Measurements from ENCODE around the gene ARHGAP10.

ARHGAP10 gene

DNA sequence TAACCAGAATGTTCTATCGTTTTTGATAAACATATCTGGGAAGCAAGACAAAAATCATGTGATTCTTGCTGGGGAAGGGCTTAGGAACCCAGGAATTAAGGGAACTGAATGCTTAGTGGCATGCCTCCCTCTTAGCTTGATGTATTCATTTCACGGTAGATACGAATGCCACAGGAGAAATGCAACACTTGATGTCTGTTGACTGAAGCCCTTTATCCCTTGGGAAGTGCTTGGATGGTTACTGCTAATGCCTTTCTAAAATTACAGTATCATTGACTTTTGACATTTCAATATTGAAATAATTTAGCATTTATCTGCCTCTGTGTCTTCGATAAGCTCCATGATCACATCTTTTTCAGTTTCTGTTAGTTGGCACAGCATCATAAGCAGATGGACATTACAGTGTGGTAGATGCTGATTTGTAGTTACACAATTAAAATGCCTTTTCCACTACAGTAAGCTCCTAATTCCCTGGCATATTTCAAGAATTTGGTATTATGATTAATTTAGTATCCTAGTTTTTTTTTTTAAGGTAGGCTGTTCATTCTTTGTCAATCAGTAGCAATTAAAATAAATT lies 226.7 kb downstream of the ARHGAP10 start:
- no peak for DNase-seq

DNA sequence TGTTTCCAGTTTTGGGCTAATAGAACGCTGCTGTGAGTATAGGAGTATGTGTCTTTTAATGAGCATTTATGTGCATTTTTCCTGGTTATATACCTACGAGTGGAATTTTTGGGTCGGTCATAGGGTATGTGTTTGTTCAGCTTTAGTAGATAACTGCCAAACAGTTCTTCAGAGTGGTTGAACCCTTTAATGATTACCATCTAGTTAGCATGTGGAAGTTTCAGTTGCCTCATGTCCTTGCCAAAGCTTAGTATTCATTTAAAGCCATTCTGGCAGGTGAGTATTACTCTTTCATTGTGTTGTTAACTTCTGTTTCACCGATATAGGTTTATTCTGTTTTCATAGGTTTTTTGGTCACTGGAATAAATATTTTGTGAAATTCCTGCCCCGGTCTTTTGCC lies 229.1 kb downstream of the ARHGAP10 start:
- no peak for DNase-seq

DNA sequence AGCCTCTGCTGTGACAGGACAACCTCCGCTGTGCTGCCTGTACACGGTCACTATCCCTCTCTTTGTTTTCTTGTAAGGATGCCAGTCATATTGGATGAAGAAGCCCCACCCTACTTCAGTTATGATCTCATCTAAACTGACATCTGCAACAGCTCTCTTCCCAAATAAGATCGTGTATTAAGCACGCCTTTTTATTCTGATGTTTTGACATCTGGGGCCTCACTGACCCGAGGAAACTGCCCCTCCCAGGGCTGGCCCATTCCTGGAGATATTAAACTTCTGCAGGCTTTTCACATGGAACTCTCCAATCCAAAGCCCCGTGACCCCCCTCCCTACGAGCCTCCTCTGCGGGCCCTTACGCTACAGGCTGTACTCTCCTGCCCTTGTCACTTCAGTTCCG lies 232.0 kb downstream of the ARHGAP10 start:
- no peak for DNase-seq

DNA sequence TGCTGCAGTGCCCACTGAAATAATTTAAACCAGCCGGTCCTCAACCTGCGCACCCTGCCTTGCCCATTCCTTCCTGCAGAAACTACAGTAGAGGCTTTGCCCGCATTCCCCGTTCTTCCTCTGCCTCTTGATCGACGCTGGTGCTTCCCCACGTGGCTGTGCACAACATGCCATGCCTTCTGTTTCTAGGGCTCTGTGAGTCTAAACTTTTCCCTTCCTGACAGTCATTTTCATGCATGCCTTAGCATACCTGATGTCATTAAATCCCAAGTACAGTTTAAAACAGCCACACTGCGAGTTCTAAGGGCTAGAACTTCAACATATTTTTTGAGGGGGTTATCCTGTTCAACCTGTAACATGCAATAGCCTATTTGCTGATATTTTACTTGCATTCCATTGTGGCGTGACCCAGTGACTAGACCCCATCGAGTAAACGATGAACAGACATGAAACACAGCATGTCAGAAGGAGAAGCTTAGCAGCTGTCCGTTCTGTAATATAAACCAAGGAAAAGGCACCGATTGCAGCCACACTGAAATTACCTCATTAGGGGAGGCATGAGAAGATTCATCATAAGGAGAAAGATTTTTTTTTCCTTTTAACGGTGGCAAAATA lies 232.5 kb downstream of the ARHGAP10 start:
- DNase-seq: no peak

DNA sequence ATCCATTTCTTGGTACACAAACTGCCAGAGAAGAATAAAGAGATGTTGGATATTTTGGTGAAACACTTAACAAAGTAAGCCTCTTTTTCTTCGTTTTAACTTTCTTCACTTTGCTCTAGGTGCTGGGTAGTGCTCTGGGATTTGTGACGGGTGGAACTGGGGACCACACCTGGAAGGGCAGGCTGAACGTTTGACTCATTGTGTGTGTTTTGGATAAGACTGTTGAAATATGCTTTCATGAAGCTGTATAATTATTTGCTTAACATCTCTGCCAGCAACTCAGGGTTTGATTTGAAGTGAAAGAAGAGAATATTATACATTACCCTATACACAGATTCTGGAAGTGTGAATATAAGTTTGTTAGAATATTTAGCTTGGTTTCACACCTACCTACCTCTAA lies 233.2 kb downstream of the ARHGAP10 start:
- DNase-seq: no peak

DNA sequence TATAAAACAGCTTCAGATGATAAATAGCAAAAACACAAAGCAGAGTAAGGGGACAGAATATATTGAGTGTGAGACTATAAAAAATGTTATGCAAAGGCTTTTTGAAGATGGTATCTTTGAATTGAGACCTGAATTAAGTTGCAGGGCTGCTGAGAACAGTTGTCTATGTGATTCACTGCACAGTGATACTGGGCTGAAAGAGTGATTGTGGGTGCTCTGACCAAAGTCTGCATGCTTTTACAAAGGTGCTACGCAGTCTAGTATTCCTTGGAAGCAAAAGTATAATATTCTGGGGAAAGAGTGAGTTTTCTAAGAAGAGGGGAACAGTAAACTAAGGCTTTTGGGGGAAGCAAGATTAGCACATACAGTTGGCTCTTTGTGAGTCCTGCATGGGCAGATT lies 234.0 kb downstream of the ARHGAP10 start:
- no peak for DNase-seq

DNA sequence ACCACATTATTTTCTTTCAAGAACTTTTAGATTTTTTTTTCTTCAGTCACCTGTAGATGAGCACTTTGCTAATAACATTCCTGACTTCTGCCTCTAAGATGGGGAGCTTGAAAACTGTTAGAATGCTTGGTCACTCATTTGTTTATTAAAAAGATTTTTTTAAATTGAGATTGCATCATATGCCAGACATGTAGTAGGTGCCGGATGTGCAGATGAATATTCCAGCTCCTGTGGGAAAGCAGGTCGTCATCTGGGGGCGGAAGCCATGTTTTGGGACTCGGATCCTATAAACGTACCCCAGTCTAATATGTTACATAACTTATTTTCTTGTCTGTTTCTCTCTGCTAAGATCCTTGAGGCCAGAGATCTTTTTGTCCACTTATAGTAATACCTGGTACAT lies 236.8 kb downstream of the ARHGAP10 start:
- no peak for DNase-seq

DNA sequence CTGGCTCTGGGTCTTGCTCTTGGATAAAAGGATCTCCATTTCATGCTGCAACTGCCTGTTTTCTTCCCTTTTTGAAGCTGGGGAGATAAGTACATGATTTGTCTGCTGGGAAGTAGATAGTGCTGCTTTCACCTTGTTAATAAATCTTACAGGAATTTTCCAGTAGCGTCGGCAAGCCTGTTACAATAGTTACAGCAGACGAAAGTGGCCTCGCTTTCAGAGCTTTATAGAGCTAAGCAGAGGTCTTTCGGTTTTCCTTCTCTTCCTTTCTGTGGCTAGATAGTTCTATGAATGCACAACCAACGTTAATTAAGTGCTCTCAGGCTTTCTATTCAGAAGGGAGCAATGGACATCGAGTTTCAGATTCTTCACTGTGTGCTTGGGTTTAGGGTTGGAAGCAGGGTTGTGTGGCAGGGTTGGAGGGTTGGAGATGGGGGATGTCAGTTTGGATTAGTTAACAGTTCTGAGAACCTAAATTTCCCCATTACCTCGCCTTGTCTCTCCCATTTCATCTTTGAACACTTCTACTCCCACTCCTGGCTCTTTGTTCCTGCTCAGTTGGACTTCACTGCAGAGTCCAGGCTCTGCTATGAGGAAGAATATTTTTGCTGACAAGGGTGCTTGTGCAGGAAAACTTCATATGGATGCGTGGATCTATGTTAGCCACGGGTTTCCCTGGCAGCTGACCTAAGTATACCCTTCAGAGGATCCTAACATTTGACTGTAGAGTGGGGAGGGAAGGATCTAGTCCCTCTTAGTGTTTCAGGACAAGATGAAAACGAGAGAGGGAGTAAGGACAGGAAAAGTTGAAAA lies 237.9 kb downstream of the ARHGAP10 start:
- no peak for DNase-seq

DNA sequence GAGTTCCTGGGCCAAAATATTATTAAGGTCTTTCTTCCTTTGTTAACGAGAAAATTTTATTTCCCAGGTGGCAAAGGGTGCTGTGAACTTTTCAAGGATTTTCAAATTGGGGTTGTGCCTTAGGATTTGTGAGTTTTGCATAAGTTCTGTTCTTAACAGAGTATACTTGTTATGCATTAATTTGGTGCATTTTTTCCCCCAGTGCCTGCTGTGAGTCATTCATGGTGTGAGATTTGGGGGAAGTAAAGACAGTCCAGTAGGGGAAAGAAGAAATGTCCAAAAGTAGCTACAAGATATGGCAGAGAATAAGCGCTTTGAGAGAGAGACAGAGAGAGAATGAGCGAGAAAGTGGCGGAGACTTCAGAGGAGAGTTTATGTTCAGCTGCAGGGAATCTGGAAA lies 239.2 kb downstream of the ARHGAP10 start:
- DNase-seq: no peak

DNA sequence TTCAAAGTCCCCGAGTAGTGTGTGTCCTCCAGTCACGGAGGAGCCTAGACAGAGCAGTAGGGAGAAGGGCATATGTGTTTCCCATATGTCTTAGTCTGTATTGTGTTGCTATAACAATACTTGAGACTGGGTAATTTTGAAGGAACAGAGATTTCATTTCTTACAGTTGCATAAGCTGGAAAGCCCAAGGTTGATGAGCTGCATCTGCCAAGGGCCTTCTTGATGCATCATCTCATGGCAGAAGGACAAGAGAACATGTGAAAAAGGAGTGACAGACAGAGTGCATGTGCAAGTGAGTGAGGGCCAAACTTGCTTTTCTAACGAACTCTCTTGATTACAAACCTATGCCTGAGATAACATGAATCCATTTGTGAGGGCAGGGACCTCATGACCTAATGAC lies 243.4 kb downstream of the ARHGAP10 start:
- no peak for DNase-seq

DNA sequence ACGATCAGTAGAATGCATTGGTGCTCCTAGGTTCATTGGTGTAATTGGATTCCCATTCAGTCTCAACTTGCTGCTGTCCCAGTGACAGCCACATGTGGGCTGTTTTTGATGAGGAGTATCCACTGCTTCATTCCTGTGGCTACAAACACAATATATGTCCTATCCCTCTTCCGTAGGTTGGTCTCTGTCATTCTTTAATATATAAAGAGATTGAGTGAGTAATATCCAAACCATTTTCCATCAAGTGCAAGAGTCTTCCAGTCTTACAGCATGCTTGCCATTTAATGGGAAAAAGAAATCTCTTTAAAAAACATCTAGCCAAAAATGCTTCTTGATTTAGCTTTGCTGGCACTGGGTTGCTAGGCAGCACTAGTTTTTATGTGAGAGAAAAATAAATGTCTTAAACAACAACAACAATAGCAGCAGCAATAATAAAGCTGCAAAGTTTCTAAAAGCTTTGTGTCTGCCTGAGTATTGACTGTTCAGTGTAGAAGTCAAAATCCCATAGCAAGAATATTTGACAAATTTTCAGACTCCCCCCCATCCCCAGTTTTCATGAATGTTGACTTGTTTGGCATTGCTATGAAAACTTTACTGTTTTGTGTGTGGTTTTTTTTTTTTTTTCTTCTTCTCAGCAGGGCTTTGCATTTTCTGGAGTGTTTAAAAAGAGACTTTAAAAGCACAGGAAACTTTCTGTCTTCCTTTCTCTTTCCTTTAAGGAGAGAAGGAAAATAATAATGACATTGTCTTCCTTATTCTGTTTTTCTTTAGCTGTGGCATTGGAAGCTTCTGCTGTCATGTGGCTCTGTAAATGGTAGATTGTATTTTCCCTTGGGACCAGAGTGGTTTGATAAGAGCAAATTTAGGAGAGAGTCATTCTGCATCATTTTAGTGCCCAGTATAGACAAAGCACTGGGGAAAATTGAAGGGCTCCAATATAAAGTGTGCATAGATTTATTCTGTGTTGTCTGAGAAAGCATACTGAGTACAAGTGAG lies 244.3 kb downstream of the ARHGAP10 start:
- DNase-seq: no peak

DNA sequence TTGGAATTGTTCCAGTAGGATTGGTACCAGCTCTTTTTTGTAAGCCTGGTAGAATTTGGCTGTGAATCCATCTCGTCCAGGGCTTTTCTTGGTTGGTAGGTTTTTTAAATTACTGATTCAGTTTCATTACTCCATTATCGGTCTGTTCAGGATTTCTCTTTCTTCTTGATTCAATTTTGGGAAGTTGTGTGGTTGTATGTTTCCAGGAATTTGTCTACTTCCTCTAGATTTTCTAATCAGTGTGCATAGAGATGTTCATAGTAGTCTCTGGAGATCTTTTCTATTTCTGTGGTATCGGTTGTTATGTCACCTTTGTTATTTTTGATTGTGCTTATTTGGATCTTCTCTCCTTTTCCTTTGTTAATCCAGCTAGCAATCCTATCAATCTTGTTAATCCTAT lies 248.7 kb downstream of the ARHGAP10 start:
- DNase-seq: no peak

DNA sequence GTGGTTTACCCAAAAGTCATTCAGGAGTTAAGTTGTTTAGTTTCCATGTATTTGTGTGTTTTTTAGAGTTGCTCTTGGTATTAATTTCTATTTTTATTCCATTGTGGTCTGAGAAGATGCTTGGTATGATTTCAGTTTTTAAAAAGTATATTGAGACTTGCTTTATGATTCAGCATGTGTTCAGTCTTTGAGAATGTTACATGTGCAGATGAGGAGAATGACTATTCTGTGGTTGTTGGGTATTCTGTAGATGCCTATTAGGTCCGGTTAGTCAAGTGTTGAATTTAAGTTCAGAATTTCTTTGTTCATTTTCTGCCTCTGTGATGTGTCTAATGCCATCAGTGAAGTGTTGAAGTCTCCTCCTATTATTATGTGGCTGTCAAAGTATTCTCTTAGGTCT lies 249.4 kb downstream of the ARHGAP10 start:
- no peak for DNase-seq

DNA sequence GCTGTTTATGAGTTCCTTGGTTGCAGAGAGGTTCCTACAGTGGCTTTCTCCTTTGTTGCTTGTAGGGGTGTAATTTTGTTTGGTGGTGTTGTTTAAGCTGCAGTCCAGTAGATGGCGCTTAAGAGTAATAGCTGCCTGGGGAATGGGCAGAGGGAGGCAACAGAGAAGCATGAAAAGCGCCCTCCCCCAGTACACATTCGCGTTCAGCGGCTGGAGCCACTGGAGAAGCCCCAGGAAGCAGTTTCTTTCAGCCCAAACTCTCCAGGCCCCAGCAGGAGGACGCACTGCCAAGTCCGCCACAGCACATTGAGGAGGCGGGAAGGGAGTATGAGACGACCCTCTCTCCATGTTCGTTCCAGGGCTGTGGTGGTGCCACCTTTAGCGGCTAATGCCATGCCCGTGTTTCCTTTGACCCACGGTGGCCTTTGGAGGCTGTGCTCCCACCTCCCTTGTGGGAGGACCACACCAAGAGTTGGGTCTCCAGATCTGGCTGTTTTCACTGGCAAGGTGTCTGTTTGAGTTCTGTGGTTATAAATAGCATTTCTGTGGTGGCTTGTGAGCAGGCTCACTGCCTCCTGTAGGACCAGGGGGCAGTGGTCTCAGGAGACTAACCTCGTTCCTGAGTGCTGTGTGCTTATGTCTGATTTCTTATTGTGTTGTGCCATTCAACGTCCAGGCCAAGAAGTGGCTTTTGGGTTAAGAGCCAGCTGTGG lies 252.3 kb downstream of the ARHGAP10 start:
- DNase-seq: no peak

DNA sequence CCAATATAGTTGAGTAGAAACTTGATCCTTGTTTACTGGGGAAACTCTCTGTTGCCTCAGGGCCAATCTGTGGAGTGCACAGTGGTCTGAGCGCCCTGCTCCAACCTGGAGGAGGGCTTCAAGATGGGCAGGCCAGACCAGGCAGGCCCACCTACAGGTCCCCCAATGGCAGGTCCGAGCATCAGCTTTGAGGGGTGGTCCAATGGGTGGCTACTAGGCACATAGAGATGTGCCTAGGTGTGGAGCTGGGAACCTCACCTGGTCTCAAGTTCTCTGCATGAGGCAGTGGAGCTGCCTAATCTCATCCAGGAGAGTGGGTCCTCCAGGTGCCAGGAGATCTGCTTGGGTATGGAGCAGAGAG lies 252.9 kb downstream of the ARHGAP10 start:
- DNase-seq: no peak

DNA sequence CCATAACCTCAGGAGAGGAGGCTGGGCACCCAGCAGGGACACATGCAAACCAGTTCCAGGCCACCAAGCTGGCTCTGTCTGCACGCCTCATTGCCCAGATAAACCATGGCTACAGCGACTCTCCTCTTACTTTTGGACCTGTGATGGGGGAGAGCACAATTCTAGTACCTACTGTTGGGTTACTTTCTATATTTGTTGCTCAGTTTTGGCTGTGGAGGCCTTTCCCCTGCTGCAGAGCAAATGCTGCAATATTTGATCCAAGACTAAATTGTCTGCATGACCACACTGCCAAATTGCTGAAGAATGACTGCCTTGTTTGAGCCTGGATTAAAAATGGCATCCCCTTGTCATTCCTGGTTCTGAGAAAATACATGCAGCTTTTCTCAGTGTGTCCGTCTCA lies 253.5 kb downstream of the ARHGAP10 start:
- no peak for DNase-seq

DNA sequence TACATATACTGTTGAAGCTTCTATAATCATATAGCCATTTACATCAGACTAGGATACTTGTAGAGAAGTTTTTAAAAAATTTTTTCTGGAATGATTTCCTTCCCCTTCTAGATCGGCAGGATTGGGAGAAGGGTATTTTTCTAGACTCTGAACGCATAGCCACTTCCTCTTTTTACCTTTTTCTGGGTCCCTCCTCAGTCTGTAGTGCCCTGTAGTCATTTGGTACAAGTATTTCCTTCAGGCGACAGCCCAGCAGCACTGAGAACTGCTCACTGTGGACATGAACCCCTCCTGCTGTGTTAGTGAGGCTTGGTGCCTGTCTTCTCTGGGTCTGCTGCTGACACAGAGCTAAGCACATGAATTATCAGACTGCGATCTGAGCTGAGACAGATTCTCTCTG lies 255.4 kb downstream of the ARHGAP10 start:
- DNase-seq: no peak

DNA sequence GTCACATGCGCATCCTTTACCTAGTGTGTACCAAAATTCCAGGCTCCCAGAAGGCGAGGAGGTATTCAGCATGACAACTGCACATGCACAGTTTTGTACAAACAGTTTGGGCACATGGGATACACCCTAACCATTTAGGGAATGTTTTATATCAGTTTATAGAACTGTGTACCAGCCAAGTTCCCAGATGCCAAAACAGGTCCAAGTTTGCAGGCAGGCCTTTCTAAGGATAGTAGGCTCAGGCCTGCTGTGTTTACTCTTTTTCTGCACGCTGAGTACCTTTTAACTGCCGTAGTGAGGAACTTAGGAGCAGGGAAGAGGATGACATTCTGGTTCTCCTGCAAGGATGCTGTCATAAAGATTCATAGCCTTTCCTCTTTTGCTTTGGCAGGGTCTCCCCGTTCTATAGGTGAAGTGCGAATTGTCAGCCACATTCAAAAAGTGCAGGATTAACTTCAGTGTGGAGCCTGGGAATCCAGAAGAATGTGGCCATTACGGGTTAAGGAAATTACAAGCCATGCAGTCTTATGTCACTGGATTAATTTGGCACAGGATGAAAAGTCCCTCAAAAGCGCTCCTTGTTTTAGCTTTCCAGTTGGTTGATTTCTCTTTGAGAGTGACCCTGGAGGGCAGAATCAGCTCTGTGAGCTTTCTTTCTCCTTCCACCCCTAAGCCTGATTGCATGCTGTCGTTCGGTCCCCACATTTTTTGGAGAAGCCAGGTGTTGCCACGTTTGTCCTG lies 259.8 kb downstream of the ARHGAP10 start:
- no peak for DNase-seq

DNA sequence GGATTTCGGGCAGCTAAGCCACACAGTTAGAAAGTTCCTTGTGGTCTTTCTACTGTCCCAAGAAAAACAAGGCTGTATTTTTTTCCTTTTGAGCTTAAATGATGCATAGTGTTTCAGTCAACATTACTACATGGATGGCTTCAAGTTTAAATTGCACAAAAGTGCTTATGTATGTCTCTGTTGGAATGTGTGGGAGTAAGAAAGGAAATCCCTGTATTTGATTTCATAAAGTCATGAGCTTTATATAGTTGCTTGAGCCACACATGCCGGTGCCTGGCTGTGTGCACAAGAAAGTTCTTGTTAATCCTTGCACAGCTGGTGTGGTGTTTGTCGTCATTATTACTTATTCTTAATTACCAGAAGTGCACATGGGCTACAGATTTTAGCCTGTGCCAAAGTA lies 262.2 kb downstream of the ARHGAP10 start:
- no peak for DNase-seq

DNA sequence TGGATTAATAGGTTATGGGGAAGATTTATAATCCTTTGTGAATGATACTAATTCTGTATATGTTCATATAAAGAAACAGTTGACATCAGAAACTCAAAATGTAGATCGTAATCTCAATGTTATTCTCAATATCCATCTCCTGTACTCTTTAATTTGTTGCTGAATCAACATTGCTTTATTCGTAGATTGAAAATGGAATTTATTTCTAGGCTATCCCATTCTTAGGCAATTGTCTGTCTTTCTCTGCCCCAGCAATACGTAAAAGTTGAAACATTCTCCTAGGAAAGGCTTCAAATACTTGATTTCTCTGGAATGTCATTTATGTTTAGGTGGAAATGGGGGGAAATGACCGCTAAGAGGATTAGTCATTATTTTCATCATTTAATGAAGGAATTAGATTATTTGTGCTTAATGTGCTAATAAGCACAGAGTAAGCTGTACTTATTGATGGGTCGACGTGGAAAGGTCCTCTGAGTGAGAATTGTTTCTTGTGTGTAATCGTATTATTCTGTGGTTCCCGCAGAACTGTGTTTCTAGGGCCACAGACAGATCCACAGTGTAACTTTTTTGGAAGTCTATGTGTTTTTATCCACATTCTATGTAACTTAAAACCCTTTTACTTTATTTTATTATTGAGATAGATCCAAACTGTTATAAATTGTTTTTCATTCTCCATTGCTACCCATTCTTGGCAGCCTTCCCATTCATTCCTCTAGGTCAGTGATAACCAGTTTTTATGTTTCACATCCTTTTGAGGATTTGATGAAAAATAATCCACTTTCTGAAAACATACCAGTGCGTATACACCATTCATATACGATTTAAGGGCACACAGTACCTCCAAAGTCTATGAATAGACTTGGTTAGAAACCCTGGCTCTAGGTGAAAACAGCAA lies 262.9 kb downstream of the ARHGAP10 start:
- no peak for DNase-seq

DNA sequence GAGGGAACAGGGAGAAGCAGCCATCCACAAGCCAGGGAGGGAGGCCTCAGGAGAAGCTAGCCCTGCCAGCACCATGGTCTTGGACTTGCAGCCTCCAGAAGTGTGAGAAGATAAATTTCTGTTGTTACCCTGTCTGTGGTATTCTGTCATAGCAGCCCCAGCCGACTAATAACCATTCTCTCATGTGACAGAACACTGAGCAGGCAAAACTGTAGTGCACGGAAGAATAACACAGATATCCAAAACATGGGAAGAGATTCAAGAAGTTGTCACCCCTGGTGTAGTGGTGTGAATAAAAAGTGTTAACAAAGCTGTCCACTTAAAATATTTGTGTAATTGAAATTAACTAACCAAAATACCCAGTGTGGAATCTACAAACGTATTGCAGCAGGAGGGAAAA lies 265.0 kb downstream of the ARHGAP10 start:
- no peak for DNase-seq
